NB4 (cell line): ENCODE data around the gene HYAL1.
A peak's percentile ranks its signal among the peaks of the same experiment; 100 is the strongest.

Experiments used
- TF ChIP-seq, protein P1 (sequence below): IDR thresholded peaks from 2 replicates; pipeline ENCODE4 v1.6.1; 2011; ENCODE audit warnings: low read depth, low read length
- TF ChIP-seq, protein P2 (sequence below): IDR thresholded peaks from one replicate; pipeline ENCODE4 v1.5.1; 2012; ENCODE audit warnings: low read depth, low read length

DNA sequence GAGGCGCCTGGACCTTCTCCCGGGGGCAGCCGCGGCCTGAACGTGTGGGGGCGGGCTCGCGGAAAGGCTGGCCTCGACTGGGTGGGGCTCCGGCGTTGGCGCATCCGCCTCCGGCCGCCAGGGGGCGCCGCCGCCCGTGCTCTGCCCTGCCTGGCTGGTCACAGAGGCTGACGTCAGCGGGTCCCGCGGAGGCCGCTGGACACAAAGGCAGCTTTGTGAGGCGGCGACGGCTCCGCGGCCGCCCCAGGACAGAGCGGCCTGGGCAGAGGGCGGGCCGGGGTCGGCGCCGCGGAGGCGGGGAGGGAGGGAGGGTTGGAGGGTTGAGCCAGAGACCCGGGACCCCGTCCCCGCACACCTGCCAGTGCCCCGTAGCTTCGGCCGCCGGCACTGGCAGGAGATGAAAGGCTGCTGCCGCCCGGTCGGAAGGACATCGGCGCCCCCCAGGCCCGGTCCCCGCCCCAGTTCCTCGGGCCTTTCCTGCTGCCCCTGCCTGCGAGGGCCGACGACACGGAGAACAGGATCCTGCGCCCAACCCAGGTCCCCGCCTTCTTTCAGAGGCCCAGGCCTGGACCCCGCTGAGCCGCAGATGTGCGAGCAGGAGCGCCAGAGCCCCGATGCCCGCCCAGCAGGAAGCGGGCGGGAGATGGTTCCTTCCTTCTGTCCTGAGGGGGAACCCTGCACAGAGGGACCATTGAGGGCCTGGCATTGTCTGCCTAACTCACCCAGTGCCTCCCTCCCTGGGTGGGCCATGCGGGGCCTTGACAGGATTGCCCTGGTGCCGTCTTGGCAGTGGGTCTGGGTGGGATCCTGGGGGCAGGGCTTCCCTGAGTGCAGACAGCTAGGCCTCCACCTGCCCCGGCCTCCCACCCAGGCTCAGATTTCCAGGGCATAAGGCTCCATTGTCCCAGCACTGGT lies 43.1 kb downstream of the HYAL1 start:
- TF ChIP-seq, protein P1, sequence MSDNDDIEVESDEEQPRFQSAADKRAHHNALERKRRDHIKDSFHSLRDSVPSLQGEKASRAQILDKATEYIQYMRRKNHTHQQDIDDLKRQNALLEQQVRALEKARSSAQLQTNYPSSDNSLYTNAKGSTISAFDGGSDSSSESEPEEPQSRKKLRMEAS, result peak; percentile 32
- TF ChIP-seq, protein P2, sequence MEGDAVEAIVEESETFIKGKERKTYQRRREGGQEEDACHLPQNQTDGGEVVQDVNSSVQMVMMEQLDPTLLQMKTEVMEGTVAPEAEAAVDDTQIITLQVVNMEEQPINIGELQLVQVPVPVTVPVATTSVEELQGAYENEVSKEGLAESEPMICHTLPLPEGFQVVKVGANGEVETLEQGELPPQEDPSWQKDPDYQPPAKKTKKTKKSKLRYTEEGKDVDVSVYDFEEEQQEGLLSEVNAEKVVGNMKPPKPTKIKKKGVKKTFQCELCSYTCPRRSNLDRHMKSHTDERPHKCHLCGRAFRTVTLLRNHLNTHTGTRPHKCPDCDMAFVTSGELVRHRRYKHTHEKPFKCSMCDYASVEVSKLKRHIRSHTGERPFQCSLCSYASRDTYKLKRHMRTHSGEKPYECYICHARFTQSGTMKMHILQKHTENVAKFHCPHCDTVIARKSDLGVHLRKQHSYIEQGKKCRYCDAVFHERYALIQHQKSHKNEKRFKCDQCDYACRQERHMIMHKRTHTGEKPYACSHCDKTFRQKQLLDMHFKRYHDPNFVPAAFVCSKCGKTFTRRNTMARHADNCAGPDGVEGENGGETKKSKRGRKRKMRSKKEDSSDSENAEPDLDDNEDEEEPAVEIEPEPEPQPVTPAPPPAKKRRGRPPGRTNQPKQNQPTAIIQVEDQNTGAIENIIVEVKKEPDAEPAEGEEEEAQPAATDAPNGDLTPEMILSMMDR, result peak; percentile 88
